ENCODE results near the gene VSIG10. TPM values are rescaled to one million over a fixed set of nuclear protein-coding genes. Genes with fewer than 3 reads are reported as not detected.

The VSIG10 gene
- total and polyA plus RNA-seq, 4 experiments from 2014 or later, result 1.5 to 5.1 (median 4.8) TPM; not detected in 1

DNA sequence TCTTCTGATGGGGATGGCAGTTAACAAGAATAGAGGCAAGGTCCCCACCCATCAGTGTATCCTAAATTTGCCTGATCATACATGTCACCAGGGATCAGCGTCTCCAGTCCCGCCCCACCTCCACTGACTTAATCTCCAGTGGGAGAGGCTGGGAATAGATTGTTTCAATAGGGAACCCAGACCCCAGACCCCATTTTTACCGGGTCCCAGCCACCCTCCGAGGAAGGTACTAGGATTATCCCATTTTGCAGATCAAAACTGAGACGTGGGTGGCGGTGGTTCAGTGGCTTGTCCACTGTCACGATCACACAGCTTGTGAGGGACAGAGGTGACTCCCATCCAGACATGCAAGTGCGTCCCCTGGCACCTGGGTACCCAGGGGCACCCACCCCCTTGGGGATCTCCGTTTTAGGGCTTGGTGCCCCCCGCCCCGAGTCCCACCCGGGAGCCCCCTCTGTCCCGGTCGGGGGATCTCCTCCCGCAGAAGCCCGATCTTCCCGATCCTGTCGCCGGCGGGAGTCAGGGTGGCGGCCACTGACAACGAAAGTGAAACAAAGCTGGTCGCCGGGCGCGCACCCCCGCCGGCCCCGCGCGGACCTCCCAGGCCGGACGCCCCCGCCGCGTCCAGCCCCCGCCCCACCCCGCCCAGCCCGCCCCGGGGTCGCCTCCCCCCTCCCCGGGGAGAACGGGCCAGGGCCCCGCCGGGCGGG, 43.4 kb downstream of the VSIG10 start:
- CTCF ChIA-PET (ENCODE audit: partially characterized antibody), result interaction anchor here (1.2 to 3.7 kb wide), 2 partner anchors 26 to 316 kb away, joined by 3 to 11 read pairs; partner anchors contain the start of gene SUDS3
- Mint-ChIP-seq H3K27me3 (no peaks in the 10 kb centered on the region), H3K9me3 (no peaks in the 10 kb centered on the region), H3K4me3 (peak overlapping the region; percentile 86 to 96 (median 89)), H3K27ac (peak overlapping the region; percentile 92 to 97 (median 94)), H3K36me3 (peaks cover 0 to 13% of the 10 kb centered on the region in 2 donors), H3K4me1 (peaks cover 29 to 69% (median 48%) of the 10 kb centered on the region in 4 donors)
- Histone ChIP-seq H3K4me1 (ENCODE audit: insufficient read depth, low read length) (peaks cover 49% of the 10 kb centered on the region), H3K27me3 (ENCODE audit: insufficient read depth, low read length) (no peaks in the 10 kb centered on the region), H3K27ac (ENCODE audit: low read depth, low read length) (peak overlapping the region; percentile 81), H3K4me3 (ENCODE audit: low read length in 2 of 2) (peak overlapping the region; percentile 36 to 54), H3K36me3 (ENCODE audit: insufficient read depth, low read length) (no peaks in the 10 kb centered on the region), H3K9me3 (ENCODE audit: control insufficient read depth in 1 of 2, low read length in 2 of 2) (no peaks in the 10 kb centered on the region)
- intact Hi-C loops (cut with micrococcal nuclease), result loop anchor here (1.0 to 5.0 kb wide), 3 partner anchors 44 to 313 kb away; partner anchors contain the start of genes PEBP1 and RFC5
- peak; percentile 31 to 47 (median 35) for DNase-seq
- POLR2A ChIA-PET (ENCODE audit: partially characterized antibody), result interaction anchor here (0.8 to 2.7 kb wide), 11 partner anchors 9 to 322 kb away, joined by 3 to 14 read pairs (median 4); partner anchors contain the start of genes PEBP1, RFC5 and SUDS3

DNA sequence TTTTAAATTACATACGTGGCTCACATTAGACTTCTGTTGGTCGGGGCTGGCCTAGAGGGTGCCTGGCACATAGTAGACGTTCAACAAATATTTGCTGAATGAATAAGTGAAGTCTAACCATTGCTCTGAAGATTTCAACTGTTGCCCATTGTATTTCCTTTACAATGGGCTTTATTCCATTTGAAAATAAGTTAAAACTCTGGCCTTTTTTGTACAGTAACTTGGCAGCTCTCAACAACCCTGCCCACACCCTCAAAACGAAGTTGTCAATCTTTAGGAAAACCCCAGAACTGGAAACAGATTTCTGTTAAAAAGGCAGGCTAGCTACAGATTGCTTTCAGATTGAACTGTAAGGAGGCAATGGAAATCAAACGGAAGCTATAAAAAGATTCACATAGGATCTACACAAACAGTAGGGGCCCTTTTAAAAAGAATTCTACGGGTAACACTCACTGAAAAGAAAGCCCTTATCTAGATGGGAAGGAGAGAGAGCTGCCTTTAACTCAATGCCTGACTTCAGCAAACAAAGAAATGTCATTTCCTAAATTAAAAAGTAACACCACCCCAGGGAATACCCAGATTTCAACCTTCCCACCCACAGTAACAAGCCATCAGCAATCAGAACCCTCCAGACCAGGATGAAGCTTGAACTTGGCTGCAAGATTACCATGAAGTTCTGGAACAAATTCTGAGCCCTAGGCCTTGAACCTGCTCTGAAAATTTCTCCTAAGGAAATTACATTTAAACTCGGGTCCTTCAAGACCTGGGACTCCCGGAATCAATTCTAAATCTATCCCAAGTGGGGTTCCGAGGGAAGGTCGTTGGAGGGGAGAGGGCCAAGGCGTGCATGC, 44.2 kb downstream of the VSIG10 start:
- CTCF ChIA-PET (ENCODE audit: partially characterized antibody), result interaction anchor here (0.9 to 3.7 kb wide), 3 partner anchors 25 to 317 kb away, joined by 3 to 11 read pairs (median 3); partner anchors contain the start of gene SUDS3
- Histone ChIP-seq H3K27me3 (ENCODE audit: insufficient read depth, low read length) (no peaks in the 10 kb centered on the region), H3K36me3 (ENCODE audit: insufficient read depth, low read length) (no peaks in the 10 kb centered on the region), H3K4me3 (ENCODE audit: low read length in 2 of 2) (peak overlapping the region; percentile 11 to 54), H3K9me3 (ENCODE audit: control insufficient read depth in 1 of 2, low read length in 2 of 2) (no peaks in the 10 kb centered on the region), H3K27ac (ENCODE audit: low read depth, low read length) (peak overlapping the region; percentile 81), H3K4me1 (ENCODE audit: insufficient read depth, low read length) (peaks cover 40% of the 10 kb centered on the region)
- Mint-ChIP-seq H3K9me3 (no peaks in the 10 kb centered on the region), H3K4me3 (peak overlapping the region; percentile 86 to 96 (median 89)), H3K27ac (peak overlapping the region; percentile 92 to 97 (median 94)), H3K4me1 (peaks cover 26 to 66% (median 44%) of the 10 kb centered on the region in 4 donors), H3K36me3 (peaks cover 0 to 13% of the 10 kb centered on the region in 2 donors), H3K27me3 (no peaks in the 10 kb centered on the region)
- no peak for DNase-seq
- intact Hi-C loops (cut with micrococcal nuclease), result loop anchor here (5.0 kb wide), 1 partner anchor 78 kb away; the partner anchor contains the start of gene PEBP1
- POLR2A ChIA-PET (ENCODE audit: partially characterized antibody), result interaction anchor here (0.9 to 1.9 kb wide), 2 partner anchors 77 to 316 kb away, joined by 4 to 11 read pairs; partner anchors contain the start of genes PEBP1 and SUDS3

DNA sequence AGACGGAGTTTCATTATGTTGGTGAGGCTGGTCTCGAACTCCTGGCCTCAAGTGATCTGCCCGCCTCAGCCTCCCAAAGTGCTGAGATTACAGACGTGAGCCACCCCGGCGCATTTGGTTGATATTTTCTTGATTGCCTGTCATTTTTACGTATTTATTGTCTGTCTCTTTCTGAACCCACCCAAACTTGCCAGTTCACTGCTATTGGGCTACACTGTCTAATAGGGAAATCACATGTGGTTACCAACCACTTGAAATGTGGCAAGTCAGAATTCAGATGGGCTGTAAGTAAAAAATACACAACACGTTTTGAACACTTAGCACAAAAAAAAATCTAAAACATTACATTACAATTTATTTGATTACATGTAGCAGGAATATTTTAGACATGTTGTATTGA, 44.9 kb downstream of the VSIG10 start:
- no peaks in the 10 kb centered on the region for H3K27me3 ChIP-seq (ENCODE audit: insufficient read depth, low read length)
- H3K36me3 ChIP-seq (ENCODE audit: insufficient read depth, low read length), result no peaks in the 10 kb centered on the region
- Mint-ChIP-seq H3K4me1 (peaks cover 23 to 60% (median 40%) of the 10 kb centered on the region in 4 donors), H3K27me3 (no peaks in the 10 kb centered on the region), H3K9me3 (no peaks in the 10 kb centered on the region), H3K36me3 (peaks cover 0 to 13% of the 10 kb centered on the region in 2 donors), H3K27ac (peak overlapping the region; percentile 65 to 97 (median 93)), H3K4me3 (peak overlapping the region; percentile 11 to 96 (median 89))
- H3K4me1 ChIP-seq (ENCODE audit: insufficient read depth, low read length), result peaks cover 34% of the 10 kb centered on the region
- ChIA-PET CTCF (ENCODE audit: partially characterized antibody) (interaction anchor here (0.9 to 3.7 kb wide), 3 partner anchors 22 to 317 kb away, joined by 3 to 11 read pairs (median 3); partner anchors contain the start of gene SUDS3), POLR2A (ENCODE audit: partially characterized antibody) (no interaction called here)
- H3K4me3 ChIP-seq (ENCODE audit: low read length in 2 of 2), result no peak overlapping the region
- H3K27ac ChIP-seq (ENCODE audit: low read depth, low read length), result peak overlapping the region; percentile 81
- no peak for DNase-seq
- intact Hi-C loops (cut with micrococcal nuclease), result no loop called here
- no peaks in the 10 kb centered on the region for H3K9me3 ChIP-seq (ENCODE audit: control insufficient read depth in 1 of 2, low read length in 2 of 2)

- Histone ChIP-seq H3K27ac (ENCODE audit: low read depth, low read length) (no peak overlapping the region), H3K27me3 (ENCODE audit: insufficient read depth, low read length) (no peaks in the 10 kb centered on the region), H3K4me3 (ENCODE audit: low read length in 2 of 2) (no peak overlapping the region), H3K4me1 (ENCODE audit: insufficient read depth, low read length) (peaks cover 32% of the 10 kb centered on the region), H3K9me3 (ENCODE audit: control insufficient read depth in 1 of 2, low read length in 2 of 2) (no peaks in the 10 kb centered on the region), H3K36me3 (ENCODE audit: insufficient read depth, low read length) (no peaks in the 10 kb centered on the region)
- POLR2A ChIA-PET (ENCODE audit: partially characterized antibody), result interaction anchor here (1.4 kb wide), 1 partner anchor 22 kb away, joined by 5 read pairs; no protein-coding TSS in a partner anchor
- H3K9me3 Mint-ChIP-seq, result no peaks in the 10 kb centered on the region
- no peaks in the 10 kb centered on the region for H3K27me3 Mint-ChIP-seq
- intact Hi-C loops (cut with micrococcal nuclease), result no loop called here
- CTCF ChIA-PET (ENCODE audit: partially characterized antibody), result interaction anchor here (1.0 to 4.4 kb wide), 5 partner anchors 12 to 318 kb away, joined by 3 to 42 read pairs (median 6); partner anchors contain the start of gene SUDS3
- peak overlapping the region in 5 of 7 donors; percentile 22 to 97 (median 75) for H3K27ac Mint-ChIP-seq
- peaks cover 25 to 60% (median 40%) of the 10 kb centered on the region in 4 donors for H3K4me1 Mint-ChIP-seq
- H3K4me3 Mint-ChIP-seq, result no peak overlapping the region
- no peak for DNase-seq
- H3K36me3 Mint-ChIP-seq, result peaks cover 0 to 15% of the 10 kb centered on the region in 2 donors
Measured at GRCh38 chr12:118058227-118058626, 45.6 kb downstream of the VSIG10 start.

GRCh38 chr12:118055865-118056773, 47.7 kb downstream of the VSIG10 start:
- Histone ChIP-seq H3K36me3 (ENCODE audit: insufficient read depth, low read length) (no peaks in the 10 kb centered on the region), H3K4me1 (ENCODE audit: insufficient read depth, low read length) (peaks cover 31% of the 10 kb centered on the region), H3K27me3 (ENCODE audit: insufficient read depth, low read length) (no peaks in the 10 kb centered on the region), H3K9me3 (ENCODE audit: control insufficient read depth in 1 of 2, low read length in 2 of 2) (no peaks in the 10 kb centered on the region), H3K27ac (ENCODE audit: low read depth, low read length) (no peak overlapping the region), H3K4me3 (ENCODE audit: low read length in 2 of 2) (no peak overlapping the region)
- CTCF ChIA-PET (ENCODE audit: partially characterized antibody), result interaction anchor here (0.9 to 4.4 kb wide), 8 partner anchors 10 to 243 kb away, joined by 3 to 42 read pairs (median 4); partner anchors contain the start of gene RFC5
- Mint-ChIP-seq H3K9me3 (no peaks in the 10 kb centered on the region), H3K4me3 (peak overlapping the region in 1 of 8 donors; percentile 17), H3K36me3 (peaks cover 5 to 27% of the 10 kb centered on the region in 2 donors), H3K4me1 (peaks cover 30 to 67% (median 45%) of the 10 kb centered on the region in 4 donors), H3K27ac (peak overlapping the region in 6 of 7 donors; percentile 2 to 93 (median 40)), H3K27me3 (no peaks in the 10 kb centered on the region)
- intact Hi-C loops (cut with micrococcal nuclease), result loop anchor here (1.0 kb wide), 1 partner anchor 182 kb away; no protein-coding TSS in a partner anchor
- POLR2A ChIA-PET (ENCODE audit: partially characterized antibody), result no interaction called here
- no peak for DNase-seq

GRCh38 chr12:118055144-118055557, 48.7 kb downstream of the VSIG10 start:
- Histone ChIP-seq H3K27ac (ENCODE audit: low read depth, low read length) (no peak overlapping the region), H3K9me3 (ENCODE audit: control insufficient read depth in 1 of 2, low read length in 2 of 2) (no peaks in the 10 kb centered on the region), H3K36me3 (ENCODE audit: insufficient read depth, low read length) (no peaks in the 10 kb centered on the region), H3K4me1 (ENCODE audit: insufficient read depth, low read length) (peaks cover 28% of the 10 kb centered on the region), H3K4me3 (ENCODE audit: low read length in 2 of 2) (no peak overlapping the region), H3K27me3 (ENCODE audit: insufficient read depth, low read length) (no peaks in the 10 kb centered on the region)
- intact Hi-C loops (cut with micrococcal nuclease), result loop anchor here (1.0 kb wide), 1 partner anchor 181 kb away; no protein-coding TSS in a partner anchor
- Mint-ChIP-seq H3K9me3 (no peaks in the 10 kb centered on the region), H3K36me3 (peaks cover 9 to 29% of the 10 kb centered on the region in 2 donors), H3K27ac (peak overlapping the region in 6 of 7 donors; percentile 75 to 85 (median 80)), H3K4me3 (peak overlapping the region in 4 of 8 donors; percentile 6 to 60 (median 50)), H3K4me1 (peaks cover 32 to 67% (median 45%) of the 10 kb centered on the region in 4 donors), H3K27me3 (no peaks in the 10 kb centered on the region)
- CTCF ChIA-PET (ENCODE audit: partially characterized antibody), result interaction anchor here (0.6 to 4.4 kb wide), 15 partner anchors 9 to 344 kb away, joined by 3 to 42 read pairs (median 3); partner anchors contain the start of genes RFC5 and SUDS3
- POLR2A ChIA-PET (ENCODE audit: partially characterized antibody), result interaction anchor here (0.6 to 0.8 kb wide), 2 partner anchors 9 to 322 kb away, joined by 3 read pairs; no protein-coding TSS in a partner anchor
- peak; percentile 64 to 81 (median 69) for DNase-seq

Data from CD4-positive, alpha-beta memory T cell (primary cell).